Epithelial cell of proximal tubule (primary cell): ENCODE data around the gene EXOC8. TPM values are rescaled to one million over a fixed set of nuclear protein-coding genes. Genes with fewer than 3 reads are reported as not detected.
A peak's percentile ranks its signal among the peaks of the same experiment; 100 is the strongest.

ENCODE experiments used
- DNase-seq: peaks from one replicate; pipeline ENCODE4 v3.0.0-alpha.2; 2011; ENCODE audit warnings: low read depth
- H3K4me3 ChIP-seq: 2 replicates; pipeline ENCODE4 v1.5.1; 2011; ENCODE audit warnings: low read depth, mild to moderate bottlenecking, low read length
- total RNA-seq: library from RNA; depleted of rRNA; stranded (reverse); fragments of >200 nt; gene quantifications from 2 replicates; pipeline ENCODE4 v1.2.3, GENCODE V29; 2015
- TF ChIP-seq, protein P1 (sequence below): conservative IDR thresholded peaks from 2 replicates; pipeline ENCODE4 v1.5.1; 2012; ENCODE audit warnings: low read depth, mild to moderate bottlenecking, low read length

Gene EXOC8
- total RNA-seq, 1 donor from 2014 or later = 8.1 TPM

GRCh38 chr1:231315887-231316286 lies 21.8 kb downstream of the EXOC8 start:
- TF ChIP-seq, protein P1, sequence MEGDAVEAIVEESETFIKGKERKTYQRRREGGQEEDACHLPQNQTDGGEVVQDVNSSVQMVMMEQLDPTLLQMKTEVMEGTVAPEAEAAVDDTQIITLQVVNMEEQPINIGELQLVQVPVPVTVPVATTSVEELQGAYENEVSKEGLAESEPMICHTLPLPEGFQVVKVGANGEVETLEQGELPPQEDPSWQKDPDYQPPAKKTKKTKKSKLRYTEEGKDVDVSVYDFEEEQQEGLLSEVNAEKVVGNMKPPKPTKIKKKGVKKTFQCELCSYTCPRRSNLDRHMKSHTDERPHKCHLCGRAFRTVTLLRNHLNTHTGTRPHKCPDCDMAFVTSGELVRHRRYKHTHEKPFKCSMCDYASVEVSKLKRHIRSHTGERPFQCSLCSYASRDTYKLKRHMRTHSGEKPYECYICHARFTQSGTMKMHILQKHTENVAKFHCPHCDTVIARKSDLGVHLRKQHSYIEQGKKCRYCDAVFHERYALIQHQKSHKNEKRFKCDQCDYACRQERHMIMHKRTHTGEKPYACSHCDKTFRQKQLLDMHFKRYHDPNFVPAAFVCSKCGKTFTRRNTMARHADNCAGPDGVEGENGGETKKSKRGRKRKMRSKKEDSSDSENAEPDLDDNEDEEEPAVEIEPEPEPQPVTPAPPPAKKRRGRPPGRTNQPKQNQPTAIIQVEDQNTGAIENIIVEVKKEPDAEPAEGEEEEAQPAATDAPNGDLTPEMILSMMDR = peak; percentile 79
- DNase-seq = no peak
- no peak overlapping the region for H3K4me3 ChIP-seq

DNA sequence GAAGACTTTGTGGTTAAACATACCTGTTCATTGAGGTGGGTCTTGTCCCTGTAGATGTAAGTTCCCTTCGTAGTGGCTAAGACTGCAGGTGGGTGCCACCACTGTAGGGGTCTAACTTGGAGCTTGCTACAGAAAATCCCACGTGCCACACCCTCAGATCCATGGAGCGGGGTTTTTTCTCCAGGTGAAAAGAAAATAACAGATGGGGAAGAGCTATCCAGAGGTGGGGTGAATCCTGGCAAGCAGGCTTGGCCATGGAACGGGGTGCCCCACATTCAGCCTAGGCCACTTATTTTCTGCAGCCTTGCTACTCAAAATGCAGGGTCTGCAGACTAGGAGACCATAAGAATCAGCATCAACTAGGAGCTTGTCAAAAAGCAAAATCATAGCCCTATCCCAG lies 24.0 kb downstream of the EXOC8 start:
- no peak overlapping the region for H3K4me3 ChIP-seq
- DNase-seq = no peak
- TF ChIP-seq, protein P1 = no peak

DNA sequence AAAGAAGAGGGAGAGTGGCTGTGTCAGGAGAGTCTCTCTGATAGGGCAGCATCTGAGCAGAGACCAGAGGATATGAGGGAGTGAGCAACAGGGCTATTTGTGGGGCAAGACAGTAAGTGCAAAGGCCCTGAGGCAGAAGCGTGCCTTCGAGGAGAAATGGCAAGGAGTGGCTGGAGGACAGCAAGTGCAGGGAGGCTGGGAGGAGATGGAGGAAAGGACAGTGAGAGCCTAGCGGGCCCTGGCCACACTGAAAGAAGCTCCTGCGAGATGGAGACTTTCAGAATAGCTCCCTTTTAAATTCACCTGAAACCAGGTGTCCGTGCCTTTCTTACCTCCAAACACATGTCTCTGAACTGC lies 25.2 kb downstream of the EXOC8 start:
- TF ChIP-seq, protein P1 = no peak
- no peak overlapping the region for H3K4me3 ChIP-seq
- DNase-seq = no peak

GRCh38 chr1:231311720-231312431 lies 25.8 kb downstream of the EXOC8 start:
- TF ChIP-seq, protein P1 = no peak
- H3K4me3 ChIP-seq = no peak overlapping the region
- no peak for DNase-seq

- TF ChIP-seq, protein P1 = no peak
- H3K4me3 ChIP-seq = no peak overlapping the region
- DNase-seq = no peak
Measured at GRCh38 chr1:231310391-231310934, 27.2 kb downstream of the EXOC8 start.

DNA sequence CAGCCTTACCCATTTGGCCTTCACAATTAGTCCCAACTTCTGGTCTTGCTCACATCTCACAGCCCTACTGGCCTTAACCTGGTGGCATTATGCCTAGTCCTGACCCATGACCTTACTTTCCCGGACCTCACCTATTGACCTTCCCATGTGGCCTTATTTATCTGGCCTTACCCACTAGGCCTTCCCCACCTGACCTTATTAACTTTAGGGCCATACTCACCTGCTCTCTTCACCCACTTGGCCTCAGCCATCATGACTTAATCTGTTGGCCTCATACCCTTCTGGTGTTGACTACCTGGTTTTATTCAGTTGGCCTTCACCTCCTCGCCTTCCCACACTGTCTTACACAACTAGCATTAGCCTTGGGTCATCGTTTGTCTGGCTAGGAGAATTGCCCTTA lies 35.7 kb downstream of the EXOC8 start:
- TF ChIP-seq, protein P1 = no peak
- H3K4me3 ChIP-seq = no peak overlapping the region

DNA sequence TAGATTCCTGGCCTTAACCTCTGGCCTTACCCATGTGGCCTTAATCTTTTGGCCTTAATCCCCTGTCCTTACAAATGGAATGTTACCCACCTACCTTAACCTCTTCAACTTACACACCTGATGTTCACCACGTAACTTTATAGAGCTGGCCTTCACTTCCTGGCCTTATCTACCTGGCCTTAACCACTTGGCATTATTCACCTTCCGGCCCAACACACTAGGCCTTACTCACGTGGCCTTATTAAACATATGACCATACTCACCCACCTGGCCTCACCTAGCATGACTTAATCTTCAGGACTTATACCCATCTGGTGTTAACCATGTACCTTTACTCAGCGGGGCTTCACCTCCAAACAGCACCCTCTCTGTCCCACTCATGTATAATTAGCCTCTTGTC lies 41.7 kb downstream of the EXOC8 start:
- no peak overlapping the region for H3K4me3 ChIP-seq
- no peak for DNase-seq
- TF ChIP-seq, protein P1 = no peak

More for the DNA sequence above, 35.7 kb downstream of the EXOC8 start:
- no peak for DNase-seq
